GM19025 (cell line): ENCODE measurements around the gene PHF21B.

ENCODE experiments used
- ATAC-seq: cut with Tn5 transposase; IDR thresholded peaks from one replicate; pipeline ENCODE4 v1.9.1; 2021; ENCODE audit warnings: mild to moderate bottlenecking, low read depth, moderate library complexity; ENCODE audit not compliant: unreplicated experiment

Gene PHF21B

GRCh38 chr22:45019861-45020655, 10.3 kb upstream of the PHF21B start:
- ATAC-seq, result no peak

- no peak for ATAC-seq
Observed at GRCh38 chr22:45014654-45015053, 4.8 kb upstream of the PHF21B start.

- no peak for ATAC-seq
Observed at GRCh38 chr22:45013138-45013537, 3.3 kb upstream of the PHF21B start.

- ATAC-seq, result no peak
Observed at GRCh38 chr22:45010532-45010900, 711 bp upstream of the PHF21B start.

- no peak for ATAC-seq
Observed at GRCh38 chr22:45008751-45009605, 827 bp downstream of the PHF21B start.

- ATAC-seq, result no peak
Observed at GRCh38 chr22:45008186-45008681, 1.6 kb downstream of the PHF21B start.

GRCh38 chr22:45007391-45008185, 2.2 kb downstream of the PHF21B start:
- ATAC-seq, result no peak

- no peak for ATAC-seq
Observed at GRCh38 chr22:45006964-45007390, 2.8 kb downstream of the PHF21B start.

GRCh38 chr22:45006111-45006963, 3.5 kb downstream of the PHF21B start:
- ATAC-seq, result no peak

- no peak for ATAC-seq
Observed at GRCh38 chr22:45001653-45002052, 8.2 kb downstream of the PHF21B start.

GRCh38 chr22:45000330-45000729, 9.5 kb downstream of the PHF21B start:
- no peak for ATAC-seq

GRCh38 chr22:44999687-45000086, 10.1 kb downstream of the PHF21B start:
- no peak for ATAC-seq

- no peak for ATAC-seq
Observed at GRCh38 chr22:44999231-44999630, 10.6 kb downstream of the PHF21B start.

- ATAC-seq, result no peak
Observed at GRCh38 chr22:44998296-44998695, 11.5 kb downstream of the PHF21B start.

GRCh38 chr22:44997060-44997459, 12.7 kb downstream of the PHF21B start:
- no peak for ATAC-seq

GRCh38 chr22:44996648-44997047, 13.2 kb downstream of the PHF21B start:
- ATAC-seq, result no peak

GRCh38 chr22:44996120-44996519, 13.7 kb downstream of the PHF21B start:
- ATAC-seq, result no peak

GRCh38 chr22:44995715-44996114, 14.1 kb downstream of the PHF21B start:
- ATAC-seq, result no peak

GRCh38 chr22:44995105-44995514, 14.7 kb downstream of the PHF21B start:
- no peak for ATAC-seq
